Spleen (tissue), 7 donors: ENCODE results near the gene EPAS1.

Experiments
- CTCF ChIP-seq, 11 experiments: fragments of 200-600 bp in 7 of 11; fragments of 450-650 bp in 4 of 11; sonication (generic) in 4 of 11; IDR thresholded peaks in 8 of 11; conservative IDR thresholded peaks in 3 of 11; 1 replicate in 7 of 11; 2 replicates in 4 of 11; pipeline versions ENCODE4 v1.4.0 to v1.8.0; 2016 to 2021; ENCODE audit warnings: antibody characterized with exemption in 11 of 11, inconsistent platforms in 4 of 11, mild to moderate bottlenecking in 1 of 11
- POLR2A ChIP-seq, 3 donors: fragments of 450-650 bp; IDR thresholded peaks; one replicate each; pipeline ENCODE4 v1.5.1; 2017; ENCODE audit warnings: antibody characterized with exemption in 3 of 3, mild to moderate bottlenecking in 1 of 3
- donor health status: DM: no; HTN: no; CAD: no; lungs with moderate emphysema.
- donor health status: DM: no; HTN: no; CAD: no.
- donor health status: DM: no; HTN: no; CAD: no.

- TF ChIP-seq CTCF (IDR thresholded peaks at IDR 0.05 in 8 of 11, conservative IDR thresholded peaks at IDR 0.05 in 3 of 11) (no peak), POLR2A (IDR thresholded peaks at IDR 0.05) (no peak)
Observed at GRCh38 chr2:46377101-46377581, 79.9 kb downstream of the EPAS1 start.
